Dermis microvascular lymphatic vessel endothelial cell (primary cell): Measurements from ENCODE around the gene PHACTR3. TPM values are rescaled to one million over a fixed set of nuclear protein-coding genes. Genes with fewer than 3 reads are reported as not detected.

ENCODE experiments used
- DNase-seq, 2 donors: peaks; one replicate each; pipeline versions ENCODE4 v3.0.0 to v3.0.0-alpha.2; 2010; ENCODE audit warnings: low read depth in 2 of 2
- total RNA-seq: library from RNA; depleted of rRNA; stranded (reverse); fragments of >200 nt; gene quantifications from 2 replicates; pipeline ENCODE4 v1.2.1, GENCODE V29; 2014

PHACTR3 gene
- total RNA-seq, 1 donor from 2014 or later: 2.4 TPM

DNA sequence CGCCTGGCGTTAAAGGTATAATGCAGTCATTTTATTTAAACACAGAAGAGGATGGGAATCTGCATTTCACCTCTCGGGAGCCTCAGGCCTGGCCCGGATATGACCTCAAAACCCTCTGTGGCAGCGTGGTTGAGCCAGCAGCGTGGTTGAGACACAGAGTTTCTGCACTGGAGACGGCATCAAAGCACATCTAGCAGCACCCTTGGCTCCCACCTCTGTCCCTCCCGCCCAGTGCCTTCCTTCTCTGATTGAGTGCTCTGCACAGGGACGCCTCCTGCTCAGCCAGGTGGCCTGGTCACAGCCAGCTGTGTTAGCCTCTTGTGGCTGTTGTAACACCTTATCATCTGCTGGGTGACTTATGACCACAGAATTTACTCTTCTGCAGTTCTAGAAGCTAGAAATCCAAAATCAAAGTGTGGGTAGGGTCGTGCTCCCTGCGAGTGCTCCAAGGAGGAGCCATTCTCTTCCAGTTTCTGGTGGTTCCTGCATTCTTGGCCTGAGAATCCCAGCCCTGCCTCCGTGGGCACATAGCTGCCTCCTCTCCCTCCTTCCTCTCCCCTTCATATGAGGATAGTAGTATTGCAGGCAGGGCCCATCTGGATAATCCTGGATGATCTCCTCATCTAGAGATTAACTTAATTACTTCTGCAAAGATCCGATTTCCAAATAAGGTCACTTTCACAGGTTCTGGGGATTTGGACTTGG, 172.4 kb downstream of the PHACTR3 start:
- DNase-seq: no peak

DNA sequence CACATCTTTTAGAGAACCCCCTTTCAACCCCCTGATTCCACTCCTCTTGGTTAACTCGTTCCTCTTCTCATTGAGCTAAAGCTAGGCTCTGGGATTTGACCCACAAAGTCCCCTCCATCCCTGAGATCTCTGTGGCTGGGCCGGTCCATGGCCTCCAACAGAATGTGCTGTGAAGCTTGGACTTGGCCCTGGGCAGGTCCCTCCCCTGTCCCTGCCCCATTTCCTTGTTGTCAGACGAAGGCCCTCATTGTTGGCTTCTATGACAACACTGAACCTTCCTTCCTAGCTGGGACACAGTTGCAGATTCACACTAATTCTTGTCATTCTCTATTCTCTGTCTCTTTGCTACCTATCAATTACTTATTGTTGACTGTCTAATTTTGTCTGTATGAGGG, 173.0 kb downstream of the PHACTR3 start:
- DNase-seq: no peak

DNA sequence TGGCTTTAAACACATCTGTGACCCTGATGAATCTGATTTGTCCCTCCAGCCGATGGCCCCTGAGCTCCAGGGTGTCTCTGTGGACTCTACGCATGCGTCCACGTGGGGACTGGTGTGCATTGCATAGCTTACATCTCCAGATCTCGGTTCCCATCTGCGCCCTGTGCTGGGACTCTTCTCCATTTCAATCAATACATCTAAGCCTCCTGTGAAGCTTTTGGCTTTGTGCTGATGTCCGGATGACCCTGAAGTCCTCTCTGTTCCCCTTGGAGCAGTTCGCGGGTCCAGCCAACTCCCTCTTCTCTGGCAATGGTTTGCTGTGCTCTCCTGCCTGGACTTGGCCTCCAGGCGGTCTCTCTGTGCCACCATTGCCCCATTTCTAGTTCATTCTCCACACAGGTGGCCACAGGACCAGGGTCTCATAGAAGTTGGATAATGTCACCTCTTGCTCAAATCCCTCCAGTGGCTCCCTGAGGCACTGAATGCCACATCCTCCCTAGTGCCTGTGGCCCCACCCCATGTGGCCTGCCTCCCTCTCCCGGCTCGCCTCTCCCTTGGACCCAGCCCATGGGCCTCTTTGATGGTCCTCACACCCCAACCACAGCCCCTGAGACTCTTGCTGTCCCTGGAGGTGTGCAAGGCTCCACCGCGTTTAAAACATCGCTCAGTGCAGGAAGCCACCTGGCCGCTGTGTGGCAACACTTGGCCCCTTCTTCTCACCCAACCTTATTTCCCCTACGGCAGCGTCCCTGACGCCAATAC, 173.7 kb downstream of the PHACTR3 start:
- DNase-seq: no peak

DNA sequence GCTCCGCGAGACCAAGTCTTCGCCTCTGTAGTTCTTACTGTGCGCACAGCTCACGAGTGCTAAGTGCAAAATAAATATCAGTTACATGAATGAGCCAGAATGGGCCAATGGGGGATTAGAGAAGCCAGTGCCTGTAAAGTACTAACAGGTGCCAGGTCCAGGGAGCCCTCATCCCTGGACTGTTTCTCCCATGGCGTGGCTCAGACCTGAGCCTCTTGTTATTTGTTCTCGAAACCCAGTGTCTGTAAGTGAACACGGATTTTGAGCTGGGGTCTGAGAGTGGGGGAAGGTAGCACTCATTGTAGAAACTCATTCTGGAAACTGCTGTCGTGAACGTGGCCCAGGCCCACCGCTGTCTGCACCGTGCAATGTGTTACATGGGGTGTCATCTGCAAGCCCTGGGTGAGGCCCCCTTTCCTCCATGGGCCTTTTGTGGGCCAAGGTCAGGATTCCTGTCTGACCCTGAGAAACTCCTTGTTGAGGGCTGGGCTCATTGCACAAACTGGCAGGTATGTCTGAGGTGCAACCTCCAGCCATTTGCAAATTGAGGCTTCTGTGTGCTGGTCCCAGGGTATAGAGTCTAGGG, 174.4 kb downstream of the PHACTR3 start:
- DNase-seq: no peak

DNA sequence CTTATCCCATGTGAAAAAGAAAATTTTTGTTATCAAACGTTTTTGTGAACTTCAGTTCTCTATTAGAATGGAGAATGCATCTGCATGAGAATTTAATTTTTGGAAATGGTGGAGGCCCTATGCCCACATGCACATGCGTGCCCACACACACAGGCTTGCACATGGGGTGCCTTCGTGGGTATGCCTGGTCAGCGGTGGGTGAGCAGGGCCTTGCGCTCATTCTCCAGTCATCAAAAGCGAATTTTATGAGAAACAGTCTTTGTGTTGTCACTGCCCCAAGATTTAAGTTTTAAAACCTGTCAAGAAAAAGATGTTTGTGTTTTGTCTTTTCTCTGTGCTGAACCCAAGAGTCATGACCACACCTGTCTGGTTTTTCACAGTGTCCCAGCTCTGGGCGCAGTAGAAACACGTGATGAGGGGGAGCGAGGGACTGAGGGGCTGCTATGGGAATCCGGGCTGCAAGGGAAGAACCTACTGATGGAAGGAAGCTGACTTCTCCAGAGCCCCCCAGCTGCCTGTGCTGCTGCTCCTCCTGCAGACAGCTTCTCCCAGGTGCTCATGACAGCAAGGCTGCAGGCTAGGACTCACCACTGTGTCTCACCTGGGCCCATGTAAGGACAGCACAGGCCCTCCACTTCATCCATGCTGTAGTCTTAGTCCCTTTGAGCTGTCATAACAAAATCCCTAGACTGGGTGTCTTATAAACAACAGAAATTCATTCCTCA, 175.5 kb downstream of the PHACTR3 start:
- no peak for DNase-seq

DNA sequence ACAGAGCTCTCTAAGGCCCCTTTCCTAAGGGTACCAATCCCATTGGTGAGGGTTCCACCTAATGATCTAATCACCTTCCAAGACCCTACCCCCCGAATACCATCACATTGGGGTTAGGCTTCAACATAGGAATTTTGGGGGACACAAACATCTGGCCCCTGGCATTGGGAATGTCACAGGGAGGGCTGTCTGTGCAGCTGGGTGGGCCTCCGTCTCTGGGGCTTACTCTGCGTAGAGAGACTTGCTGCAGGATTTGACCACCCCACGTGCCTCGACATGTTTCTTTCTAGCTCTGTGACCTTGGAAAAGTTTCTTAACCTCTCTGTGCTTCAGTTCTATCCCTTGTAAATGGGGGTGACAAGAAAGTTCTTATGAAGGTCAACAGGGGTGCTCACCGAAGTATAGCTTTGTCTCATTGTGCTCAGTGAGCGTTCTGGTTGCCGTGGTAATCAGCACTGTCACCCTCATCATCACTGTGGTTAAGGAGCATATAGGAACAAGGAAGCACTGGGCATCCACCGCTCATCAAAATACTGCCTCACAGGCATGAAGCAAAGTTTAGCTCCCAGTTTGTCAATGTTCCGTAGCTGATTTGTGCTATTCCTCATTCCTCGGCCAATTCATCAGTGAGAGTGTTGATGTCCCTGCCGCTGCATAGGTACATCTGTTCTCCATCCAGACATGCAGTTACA, 176.3 kb downstream of the PHACTR3 start:
- no peak for DNase-seq

DNA sequence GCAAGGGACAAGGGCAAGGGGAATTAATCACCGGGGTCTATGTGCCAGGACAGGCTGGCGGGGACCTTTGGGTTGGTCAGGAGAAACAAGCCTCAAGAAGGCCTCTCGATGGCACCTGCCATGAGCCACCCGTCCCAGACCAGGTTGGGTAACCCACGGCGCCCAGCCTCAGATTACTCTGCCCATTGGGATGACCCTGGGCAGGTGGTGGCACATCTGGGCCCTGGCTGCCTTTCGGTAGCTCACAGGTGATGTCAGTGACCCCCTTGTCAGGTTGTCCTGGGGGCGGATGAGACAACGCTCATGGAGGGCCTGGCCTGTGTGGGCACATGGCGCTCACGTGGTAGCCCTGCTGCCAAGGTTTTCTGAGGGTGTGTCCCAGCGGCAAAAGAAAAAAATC, 176.9 kb downstream of the PHACTR3 start:
- no peak for DNase-seq

DNA sequence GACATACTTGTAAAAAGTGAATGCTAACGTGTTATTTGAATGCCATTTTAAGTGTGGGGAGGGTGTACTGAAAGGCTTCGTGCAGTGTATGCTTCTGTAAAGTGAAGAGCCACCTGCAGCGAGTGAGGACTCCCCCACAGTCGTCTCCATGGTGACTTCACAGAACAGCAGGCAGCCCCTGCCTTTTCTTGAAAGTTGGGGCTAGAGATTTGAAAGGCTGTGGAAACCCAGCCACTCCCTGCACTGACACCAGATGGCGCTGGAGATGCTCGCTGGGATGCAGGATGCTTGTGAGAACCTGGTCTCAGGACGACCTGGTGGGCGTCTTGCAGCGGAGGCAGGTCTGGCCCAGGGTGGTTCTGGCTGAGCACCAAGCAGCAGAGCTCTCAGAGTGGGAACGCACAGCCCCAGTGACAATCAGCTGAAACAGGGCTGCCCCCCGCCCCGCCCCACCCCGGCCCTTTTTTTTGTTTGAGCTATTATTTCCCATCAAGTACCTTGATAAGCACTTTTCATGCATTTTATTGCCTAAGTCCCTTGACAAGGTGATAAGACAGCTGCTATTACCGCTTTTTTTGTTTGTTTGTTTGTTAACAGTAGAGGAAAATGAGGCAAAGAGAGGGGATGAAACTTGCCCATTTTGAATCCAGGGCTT, 178.8 kb downstream of the PHACTR3 start:
- peak; percentile 23 to 38 for DNase-seq

DNA sequence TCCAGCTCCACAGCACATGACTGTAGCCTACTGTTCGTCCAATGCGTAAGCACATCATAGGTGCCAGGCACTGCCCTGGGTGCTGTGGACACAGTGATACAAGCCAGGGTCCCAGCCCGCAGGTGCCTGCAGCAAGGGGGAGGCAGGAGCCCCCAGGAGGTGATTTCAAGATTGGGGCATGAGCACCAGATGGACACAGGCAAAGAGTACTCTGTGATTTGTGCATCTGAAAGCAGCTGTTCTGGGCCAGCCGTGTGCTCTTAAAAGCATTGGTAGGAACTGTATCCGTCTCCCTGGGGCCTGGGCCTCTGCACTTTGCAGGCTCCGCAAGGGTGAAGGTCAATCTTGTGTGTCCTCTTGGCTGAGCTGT, 179.3 kb downstream of the PHACTR3 start:
- DNase-seq: no peak

DNA sequence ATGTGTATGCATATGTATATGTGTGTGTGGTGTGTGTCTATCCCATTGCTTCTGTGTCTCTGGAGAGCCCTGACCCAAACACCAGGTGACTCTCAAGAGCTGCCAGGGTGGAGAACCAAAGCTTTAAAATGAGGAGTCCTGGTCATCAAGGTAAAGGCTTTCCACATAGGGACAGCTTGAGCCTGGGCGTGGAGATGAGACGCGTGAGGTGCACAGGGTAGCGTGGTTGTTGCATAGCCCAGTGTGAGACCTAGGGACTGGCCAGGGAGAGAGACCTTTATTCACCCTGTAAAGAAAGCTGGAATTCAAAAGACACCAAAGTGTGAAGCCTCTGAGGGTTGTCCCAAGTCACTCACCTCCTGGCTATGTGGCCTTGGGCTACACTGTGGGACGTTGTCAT, 180.0 kb downstream of the PHACTR3 start:
- DNase-seq: no peak

DNA sequence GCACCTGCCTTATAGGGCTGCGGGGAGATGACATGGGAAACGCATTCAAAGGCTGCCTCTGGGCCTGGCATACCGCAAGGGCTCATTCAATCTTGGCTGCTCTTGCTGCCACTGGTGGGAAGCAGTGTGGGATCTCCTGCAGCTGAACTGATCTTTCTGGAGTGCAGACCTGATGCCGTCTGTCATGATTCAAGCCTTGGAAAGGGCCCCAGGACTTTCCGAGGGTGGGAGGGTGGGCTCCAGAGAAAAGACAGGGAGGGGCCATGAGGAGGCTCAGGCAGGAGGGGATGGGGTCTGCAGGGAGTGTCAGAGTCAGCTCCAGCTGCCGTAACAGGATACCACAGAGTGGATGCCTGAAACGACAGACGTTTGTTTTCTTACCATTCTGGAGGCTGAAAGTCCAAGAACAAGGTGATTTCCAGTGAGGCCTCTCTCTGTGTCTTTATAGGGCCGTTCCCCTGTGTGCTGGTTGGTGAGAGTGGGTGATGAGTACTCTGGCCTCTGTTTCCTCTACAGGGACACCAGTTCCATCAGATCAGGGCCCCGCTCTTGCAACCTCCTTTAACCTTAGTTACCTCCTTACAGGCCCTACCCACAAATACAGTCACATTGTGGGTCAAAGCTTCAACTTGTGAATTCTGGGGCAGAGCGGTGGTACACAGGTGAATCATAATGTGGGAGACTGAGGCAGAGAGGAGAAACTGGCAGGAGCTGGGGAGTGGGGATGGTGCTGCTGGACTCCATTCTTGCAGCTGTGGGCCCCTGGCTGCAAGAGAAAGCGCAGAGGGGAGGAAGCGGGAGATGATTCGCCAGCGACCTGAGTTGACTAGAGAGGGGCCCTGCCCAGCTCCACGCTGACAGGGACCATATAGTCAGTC, 180.7 kb downstream of the PHACTR3 start:
- no peak for DNase-seq

DNA sequence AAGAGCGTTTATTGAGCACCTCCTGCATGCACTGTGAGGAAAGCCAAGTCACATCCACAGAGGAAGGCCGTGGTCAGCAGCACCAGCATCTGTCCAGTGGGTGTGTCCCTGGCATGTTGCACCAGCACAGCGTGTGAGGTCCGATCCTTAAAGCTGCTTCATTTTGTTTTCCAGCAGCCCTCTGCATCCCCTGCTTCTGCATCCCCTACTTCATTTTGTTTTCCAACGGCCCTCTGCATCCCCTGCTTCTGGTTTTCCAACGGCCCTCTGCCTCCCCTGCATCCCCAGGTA, 181.3 kb downstream of the PHACTR3 start:
- no peak for DNase-seq

DNA sequence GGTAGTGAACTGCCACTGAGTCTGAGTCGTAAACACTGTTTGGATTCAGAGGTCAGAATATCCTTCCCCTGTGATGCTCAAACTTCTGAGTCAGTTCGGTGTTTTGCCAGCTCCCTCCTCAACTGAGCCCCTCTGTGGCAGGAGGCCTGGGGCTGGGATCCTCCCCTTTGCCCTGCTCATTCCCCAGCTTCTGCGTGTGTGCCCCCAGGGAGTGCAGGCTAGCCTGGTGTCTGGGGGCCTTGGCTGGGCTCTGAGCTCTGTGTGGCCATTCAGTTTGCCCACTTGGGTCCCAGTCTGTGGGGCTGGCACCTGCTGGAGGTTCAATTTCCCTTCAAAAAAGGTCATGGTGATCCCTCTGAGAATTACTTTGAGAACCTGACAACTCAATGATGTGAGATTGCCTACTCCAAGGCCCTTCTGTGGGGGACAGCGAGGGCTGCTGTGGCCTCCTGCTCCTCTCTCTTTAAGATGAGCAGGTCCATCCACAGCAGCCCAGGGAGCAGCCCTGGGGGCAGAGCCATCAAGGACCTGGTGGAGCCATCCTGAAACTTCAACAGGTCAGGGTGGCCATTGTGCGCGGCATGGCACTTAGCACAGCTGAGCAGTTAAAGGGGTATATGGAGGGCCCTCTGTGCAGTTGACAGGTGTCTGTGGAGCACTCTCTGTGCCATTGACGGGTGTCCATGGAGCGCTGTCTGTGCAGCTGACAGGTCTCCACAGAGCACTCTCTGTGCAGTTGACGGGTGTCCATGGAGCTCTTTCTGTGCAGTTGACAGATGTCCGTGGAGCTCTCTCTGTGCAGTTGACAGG, 181.9 kb downstream of the PHACTR3 start:
- no peak for DNase-seq

DNA sequence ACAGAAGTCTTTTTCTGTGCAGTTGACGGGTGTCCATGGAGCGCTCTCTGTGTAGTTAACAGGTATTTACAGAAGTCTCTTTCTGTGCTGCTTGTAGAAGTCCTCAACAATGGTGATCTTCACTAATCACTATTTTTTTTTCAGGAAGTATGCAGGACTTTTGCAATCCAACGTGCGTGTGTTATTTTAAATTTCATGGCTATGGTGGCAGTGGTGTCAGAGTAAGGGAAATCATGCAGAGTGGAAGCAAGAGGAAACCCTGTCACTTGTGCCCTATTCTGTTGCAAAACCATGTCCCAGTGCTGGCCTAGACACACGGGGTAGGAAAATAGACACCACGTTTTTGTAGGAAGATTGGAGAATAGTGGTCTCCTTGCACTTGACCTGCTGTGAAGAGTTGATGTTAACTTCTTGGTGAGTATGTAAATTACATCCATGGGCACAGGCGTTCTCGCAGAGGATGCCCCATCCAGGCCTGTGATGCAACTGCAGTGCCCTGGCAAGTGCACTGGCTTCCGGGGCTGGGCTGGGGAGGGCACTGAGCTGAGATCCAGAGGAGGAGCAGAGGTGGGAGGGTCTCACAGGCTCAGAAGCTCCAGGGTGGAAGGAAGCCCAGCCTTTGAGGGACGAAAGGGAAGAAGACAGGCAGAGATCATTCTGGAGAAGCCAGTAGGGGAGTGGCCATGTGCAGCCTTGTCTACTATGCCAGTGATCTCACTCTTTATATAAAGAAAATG, 182.6 kb downstream of the PHACTR3 start:
- DNase-seq: no peak

DNA sequence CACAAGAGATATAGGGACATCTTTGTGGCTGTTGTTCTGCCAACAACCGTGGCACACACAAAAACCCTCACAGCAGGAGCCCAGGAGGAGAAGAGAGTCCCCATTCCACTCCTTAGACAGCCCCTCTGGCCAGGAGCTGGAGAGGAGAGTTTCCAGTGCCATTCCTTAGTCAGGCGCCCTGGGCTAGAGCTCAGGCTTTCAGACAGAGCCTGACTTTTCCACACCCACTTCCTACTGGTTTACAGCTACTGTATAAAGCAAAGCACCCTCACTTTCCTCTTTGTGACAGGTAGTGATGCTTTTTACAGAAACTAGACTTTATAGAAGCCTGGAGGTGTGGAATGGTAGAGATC, 183.2 kb downstream of the PHACTR3 start:
- DNase-seq: no peak

DNA sequence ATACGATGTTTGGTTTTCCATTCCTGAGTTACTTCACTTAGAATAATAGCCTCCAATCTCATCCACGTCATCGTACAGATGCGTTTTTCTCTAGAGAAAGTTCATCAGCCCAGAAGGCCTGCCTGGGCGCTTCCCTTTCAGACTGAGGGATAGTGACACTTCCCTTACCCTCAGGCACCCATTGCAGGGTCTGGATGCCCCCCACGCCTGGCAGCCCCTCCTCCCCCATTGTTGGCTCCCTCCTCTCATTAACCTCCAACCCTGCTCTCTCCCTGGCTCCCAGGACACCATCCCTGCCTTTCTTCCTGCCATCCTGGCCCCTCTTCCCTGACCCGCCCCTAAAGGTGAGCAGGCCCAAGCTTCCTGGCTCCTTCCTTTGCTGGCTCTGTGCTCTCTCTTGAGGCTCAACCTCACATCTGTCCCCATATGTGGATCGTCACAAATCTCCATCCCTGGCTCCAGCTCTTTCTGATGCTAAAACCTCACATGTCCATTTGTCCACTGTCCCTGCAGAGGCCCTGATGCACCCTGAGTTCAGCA, 183.9 kb downstream of the PHACTR3 start:
- no peak for DNase-seq

DNA sequence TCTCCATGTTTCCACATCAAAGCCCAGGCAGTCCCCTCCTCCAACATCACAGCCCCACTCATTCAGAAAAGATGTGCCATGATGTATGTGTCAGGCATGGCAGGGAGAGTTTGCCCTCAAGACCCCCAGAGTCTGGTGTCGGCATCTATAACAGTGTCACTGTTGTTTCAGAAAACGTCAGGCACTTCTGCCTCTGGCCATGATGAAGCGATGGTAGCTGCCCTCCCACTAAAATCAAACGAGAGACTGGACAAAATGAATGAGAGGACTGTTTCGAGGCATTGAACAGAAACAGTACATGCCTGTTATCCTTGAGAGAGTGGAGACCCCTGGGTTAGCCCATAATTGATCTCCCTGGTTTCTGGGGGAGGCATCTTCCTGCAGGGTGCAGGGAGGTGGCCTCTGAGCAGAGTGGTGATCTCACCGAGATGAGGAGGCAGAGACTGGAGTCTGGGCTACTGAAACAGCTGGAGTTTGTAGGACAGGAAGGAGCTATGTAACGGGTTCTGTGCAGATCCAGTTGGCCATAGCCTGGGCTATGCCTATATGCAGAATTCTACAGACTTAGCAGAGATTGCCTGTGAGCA, 184.6 kb downstream of the PHACTR3 start:
- DNase-seq: no peak

DNA sequence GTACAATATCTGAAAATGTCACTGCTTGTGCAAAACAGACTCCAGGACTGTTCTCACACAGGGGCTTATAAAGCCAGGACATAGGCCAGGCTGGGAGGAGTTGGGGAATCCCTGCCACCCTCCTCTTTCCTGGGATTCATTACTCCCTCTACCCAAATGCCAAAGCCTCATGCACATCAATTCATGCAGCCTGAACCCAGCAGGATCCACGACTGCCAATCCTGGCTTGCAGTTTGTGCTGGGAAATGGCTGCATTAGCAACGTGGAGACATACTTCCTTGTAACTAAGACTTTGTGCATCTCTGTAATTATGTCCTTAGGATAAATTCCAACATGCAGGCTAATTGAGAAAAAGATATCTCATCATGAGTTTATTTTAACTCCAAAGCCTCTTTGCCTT, 185.3 kb downstream of the PHACTR3 start:
- DNase-seq: no peak
